Measurements from ENCODE around the gene LARP4. TPM values are rescaled to one million over a fixed set of nuclear protein-coding genes. Genes with fewer than 3 reads are reported as not detected.

Gene LARP4
- total RNA-seq, 1 donor = 37.6 TPM

DNA sequence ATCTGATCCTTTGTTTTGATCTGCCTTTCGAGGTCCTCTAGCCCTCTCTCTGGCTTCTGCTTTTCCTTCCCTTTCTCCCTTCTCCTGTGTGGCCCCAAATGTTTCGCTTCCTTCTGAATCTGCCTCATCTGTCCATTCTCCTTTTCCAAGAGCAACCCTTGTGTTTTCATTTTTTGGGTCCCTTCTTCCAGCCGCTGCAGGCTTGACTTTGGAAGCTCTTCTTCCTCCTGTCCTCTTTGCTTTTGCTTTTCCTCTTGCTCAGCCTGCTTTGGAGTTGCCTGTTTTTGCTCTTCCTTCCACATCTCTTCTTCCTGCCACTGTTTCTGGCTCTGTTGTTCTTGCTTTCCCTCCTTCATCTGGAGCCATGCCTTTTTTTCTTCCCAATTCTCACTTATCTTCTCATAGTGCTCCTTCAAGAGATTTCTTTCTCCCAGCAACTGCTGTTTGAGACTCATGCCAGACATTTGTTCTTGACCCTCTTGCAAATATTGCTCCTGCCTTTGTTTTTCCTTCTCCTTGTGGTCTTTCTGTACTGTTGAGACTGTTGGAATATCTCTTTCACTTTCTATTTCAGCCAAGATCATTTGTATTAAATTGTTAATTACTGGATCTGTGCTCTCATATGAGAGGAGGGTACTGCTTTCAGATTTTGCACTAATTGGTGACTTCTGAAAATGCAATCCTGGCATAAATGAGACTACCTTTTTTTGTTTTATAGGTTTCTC is 46.7 kb upstream of the LARP4 start:
- no peak overlapping the region for H3K27ac ChIP-seq (ENCODE audit: low read depth, low read length)
- H3K79me2 ChIP-seq (ENCODE audit: insufficient read depth, low read length) = no peaks in the 10 kb centered on the region
- H3K4me2 ChIP-seq (ENCODE audit: insufficient read depth, low read length) = peak overlapping the region; percentile 64
- H3K4me3 ChIP-seq (ENCODE audit: insufficient read depth, low read length) = peak overlapping the region; percentile 17
- H3K27me3 ChIP-seq (ENCODE audit: insufficient read depth, low read length) = no peaks in the 10 kb centered on the region
- H4K20me1 ChIP-seq (ENCODE audit: insufficient read depth, low read length) = no peaks in the 10 kb centered on the region
- peaks cover 14% of the 10 kb centered on the region for H3K4me1 ChIP-seq (ENCODE audit: insufficient read depth, low read length)
- H3K36me3 ChIP-seq (ENCODE audit: insufficient read depth, low read length) = no peaks in the 10 kb centered on the region
- H2AFZ ChIP-seq (ENCODE audit: low read length) = peak overlapping the region; percentile 80
- no peaks in the 10 kb centered on the region for H3K9me3 ChIP-seq (ENCODE audit: low read depth, low read length)
- TF ChIP-seq, protein P1, sequence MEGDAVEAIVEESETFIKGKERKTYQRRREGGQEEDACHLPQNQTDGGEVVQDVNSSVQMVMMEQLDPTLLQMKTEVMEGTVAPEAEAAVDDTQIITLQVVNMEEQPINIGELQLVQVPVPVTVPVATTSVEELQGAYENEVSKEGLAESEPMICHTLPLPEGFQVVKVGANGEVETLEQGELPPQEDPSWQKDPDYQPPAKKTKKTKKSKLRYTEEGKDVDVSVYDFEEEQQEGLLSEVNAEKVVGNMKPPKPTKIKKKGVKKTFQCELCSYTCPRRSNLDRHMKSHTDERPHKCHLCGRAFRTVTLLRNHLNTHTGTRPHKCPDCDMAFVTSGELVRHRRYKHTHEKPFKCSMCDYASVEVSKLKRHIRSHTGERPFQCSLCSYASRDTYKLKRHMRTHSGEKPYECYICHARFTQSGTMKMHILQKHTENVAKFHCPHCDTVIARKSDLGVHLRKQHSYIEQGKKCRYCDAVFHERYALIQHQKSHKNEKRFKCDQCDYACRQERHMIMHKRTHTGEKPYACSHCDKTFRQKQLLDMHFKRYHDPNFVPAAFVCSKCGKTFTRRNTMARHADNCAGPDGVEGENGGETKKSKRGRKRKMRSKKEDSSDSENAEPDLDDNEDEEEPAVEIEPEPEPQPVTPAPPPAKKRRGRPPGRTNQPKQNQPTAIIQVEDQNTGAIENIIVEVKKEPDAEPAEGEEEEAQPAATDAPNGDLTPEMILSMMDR (IDR thresholded peaks at IDR 0.05; ENCODE audit: extremely low read depth, low read depth, low read length) = no peak
- no peak for DNase-seq (ENCODE audit: insufficient read length, low spot score, missing footprints)

DNA sequence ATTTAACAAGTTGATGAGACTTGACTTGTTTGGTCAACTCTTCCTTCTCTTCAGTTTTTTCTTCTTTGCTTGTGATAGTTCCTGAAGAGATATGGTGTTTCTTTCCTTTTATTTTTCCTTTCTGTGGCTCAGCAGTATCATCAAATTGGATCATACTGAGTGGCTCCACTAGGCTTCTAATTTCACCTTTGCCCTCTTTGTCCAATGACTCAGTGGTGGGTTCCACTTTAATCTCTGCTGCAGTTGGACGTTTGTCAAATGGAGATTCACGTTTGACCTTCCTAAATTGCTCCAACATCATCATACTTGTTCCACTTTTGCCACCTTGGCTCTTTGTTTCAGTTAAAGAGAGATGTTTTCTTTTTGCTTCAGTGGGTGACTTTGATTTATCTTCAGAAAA is 45.8 kb upstream of the LARP4 start:
- H3K36me3 ChIP-seq (ENCODE audit: insufficient read depth, low read length) = no peaks in the 10 kb centered on the region
- TF ChIP-seq, protein P1 (IDR thresholded peaks at IDR 0.05; ENCODE audit: extremely low read depth, low read depth, low read length) = no peak
- peak overlapping the region; percentile 64 for H3K4me2 ChIP-seq (ENCODE audit: insufficient read depth, low read length)
- peaks cover 17% of the 10 kb centered on the region for H3K4me1 ChIP-seq (ENCODE audit: insufficient read depth, low read length)
- H3K27ac ChIP-seq (ENCODE audit: low read depth, low read length) = no peak overlapping the region
- H3K27me3 ChIP-seq (ENCODE audit: insufficient read depth, low read length) = no peaks in the 10 kb centered on the region
- H3K9me3 ChIP-seq (ENCODE audit: low read depth, low read length) = no peaks in the 10 kb centered on the region
- H4K20me1 ChIP-seq (ENCODE audit: insufficient read depth, low read length) = no peaks in the 10 kb centered on the region
- H2AFZ ChIP-seq (ENCODE audit: low read length) = peak overlapping the region; percentile 80
- no peak overlapping the region for H3K4me3 ChIP-seq (ENCODE audit: insufficient read depth, low read length)
- DNase-seq (ENCODE audit: insufficient read length, low spot score, missing footprints) = no peak
- H3K79me2 ChIP-seq (ENCODE audit: insufficient read depth, low read length) = no peaks in the 10 kb centered on the region

DNA sequence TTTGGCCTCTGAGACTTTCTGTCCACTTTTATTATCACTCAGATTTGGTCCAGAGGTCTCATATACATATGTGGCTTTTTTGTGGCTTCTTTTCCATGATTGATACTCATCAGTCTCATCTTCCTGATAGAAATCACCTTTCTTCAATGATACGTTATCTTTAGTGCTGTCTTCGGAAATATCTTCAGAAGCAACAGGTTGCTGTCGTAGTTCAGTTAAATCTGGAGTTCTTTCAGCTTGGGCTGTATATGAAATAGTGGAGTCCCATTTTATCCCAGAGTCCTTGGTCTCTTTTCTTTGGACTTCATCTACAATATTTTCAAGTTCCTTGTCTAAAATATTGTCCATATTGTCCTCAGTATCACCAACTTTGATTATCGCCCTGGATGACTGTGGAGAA is 45.3 kb upstream of the LARP4 start:
- Histone ChIP-seq H2AFZ (ENCODE audit: low read length) (no peak overlapping the region), H3K4me2 (ENCODE audit: insufficient read depth, low read length) (no peak overlapping the region), H3K27ac (ENCODE audit: low read depth, low read length) (no peak overlapping the region), H3K4me1 (ENCODE audit: insufficient read depth, low read length) (peaks cover 17% of the 10 kb centered on the region), H4K20me1 (ENCODE audit: insufficient read depth, low read length) (no peaks in the 10 kb centered on the region), H3K27me3 (ENCODE audit: insufficient read depth, low read length) (no peaks in the 10 kb centered on the region), H3K4me3 (ENCODE audit: insufficient read depth, low read length) (no peak overlapping the region), H3K79me2 (ENCODE audit: insufficient read depth, low read length) (no peaks in the 10 kb centered on the region), H3K9me3 (ENCODE audit: low read depth, low read length) (no peaks in the 10 kb centered on the region), H3K36me3 (ENCODE audit: insufficient read depth, low read length) (no peaks in the 10 kb centered on the region)
- no peak for DNase-seq (ENCODE audit: insufficient read length, low spot score, missing footprints)
- TF ChIP-seq, protein P1 (IDR thresholded peaks at IDR 0.05; ENCODE audit: extremely low read depth, low read depth, low read length) = no peak

DNA sequence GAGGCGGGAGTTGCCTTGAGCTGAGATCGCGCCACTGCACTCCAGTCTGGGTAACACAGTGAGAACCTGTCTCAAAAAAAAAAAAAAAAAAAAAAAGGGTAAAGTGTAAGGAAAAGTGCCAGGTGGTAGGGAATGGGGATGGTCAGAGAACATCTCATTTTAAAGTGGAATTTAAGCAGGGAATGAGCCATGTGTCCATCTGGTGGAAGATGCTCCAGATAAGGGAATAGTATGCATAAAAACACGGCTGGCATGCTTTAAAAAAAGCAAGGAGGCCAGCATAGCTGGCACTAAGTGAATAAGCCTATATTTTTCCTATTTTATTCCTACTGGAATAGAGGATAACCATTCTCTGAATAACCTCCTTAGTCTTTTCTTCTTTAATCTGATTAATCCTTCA is 38.0 kb upstream of the LARP4 start:
- Histone ChIP-seq H3K36me3 (ENCODE audit: insufficient read depth, low read length) (no peaks in the 10 kb centered on the region), H3K27ac (ENCODE audit: low read depth, low read length) (no peak overlapping the region), H2AFZ (ENCODE audit: low read length) (no peak overlapping the region), H3K27me3 (ENCODE audit: insufficient read depth, low read length) (no peaks in the 10 kb centered on the region), H4K20me1 (ENCODE audit: insufficient read depth, low read length) (no peaks in the 10 kb centered on the region), H3K4me3 (ENCODE audit: insufficient read depth, low read length) (no peak overlapping the region), H3K79me2 (ENCODE audit: insufficient read depth, low read length) (no peaks in the 10 kb centered on the region), H3K9me3 (ENCODE audit: low read depth, low read length) (no peaks in the 10 kb centered on the region), H3K4me2 (ENCODE audit: insufficient read depth, low read length) (no peak overlapping the region), H3K4me1 (ENCODE audit: insufficient read depth, low read length) (peaks cover 3% of the 10 kb centered on the region)
- TF ChIP-seq, protein P1 (IDR thresholded peaks at IDR 0.05; ENCODE audit: extremely low read depth, low read depth, low read length) = no peak
- no peak for DNase-seq (ENCODE audit: insufficient read length, low spot score, missing footprints)

Measured in osteoblast (primary cell).